ENCODE measurements around the gene CD2AP. TPM values are rescaled to one million over a fixed set of nuclear protein-coding genes. Genes with fewer than 3 reads are reported as not detected.

The CD2AP gene
- total and polyA plus RNA-seq, 3 donors from 2014 or later = 10.4 to 35.7 (median 33.5) TPM

- intact Hi-C loops (cut with DNase I; ENCODE audit: low total_unique reads) = no loop called here
- WGBS, 2 donors = 87 to 88% methylated on average over 7 of the region's 7 CpGs
- TF ChIP-seq CTCF (IDR thresholded peaks at IDR 0.05) (no peak), POLR2A (IDR thresholded peaks at IDR 0.05) (no peak)
These were observed 151.1 kb downstream of the CD2AP start for GRCh38 chr6:47628448-47629272.

DNA sequence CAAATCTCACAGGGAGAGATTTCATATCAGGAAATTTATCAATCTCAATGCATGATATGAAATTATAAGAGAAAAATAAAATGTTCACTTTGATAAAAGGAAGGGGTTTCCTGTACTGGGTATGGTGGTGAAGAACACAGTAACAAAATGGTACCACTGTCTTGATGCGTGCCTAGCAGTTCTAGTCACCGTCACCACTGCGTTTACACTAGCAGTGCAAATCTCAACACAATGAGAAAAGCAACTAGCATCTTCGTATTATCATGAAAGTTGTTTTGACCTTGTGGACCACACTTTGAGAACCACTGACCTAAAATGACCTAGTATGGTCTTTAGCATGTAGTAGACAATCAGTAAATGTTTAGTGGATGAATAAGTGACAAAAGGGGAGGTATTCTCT lies 152.4 kb downstream of the CD2AP start:
- WGBS, 2 donors = 85 to 86% methylated on average over 4 of the region's 4 CpGs
- no peak for TF ChIP-seq POLR2A (IDR thresholded peaks at IDR 0.05)
- no peak for TF ChIP-seq CTCF (IDR thresholded peaks at IDR 0.05)

More at GRCh38 chr6:47628448-47629272, 151.1 kb downstream of the CD2AP start:
- Histone ChIP-seq H3K27me3 (no peaks in the 10 kb centered on the region), H3K27ac (no peak overlapping the region), H3K36me3 (ENCODE audit: low read depth, missing control alignments) (no peaks in the 10 kb centered on the region), H3K4me1 (no peaks in the 10 kb centered on the region), H3K4me3 (no peak overlapping the region), H3K9me3 (no peaks in the 10 kb centered on the region)
- DNase-seq = no peak

GRCh38 chr6:47630587-47630986 lies 153.0 kb downstream of the CD2AP start:
- H3K27me3 ChIP-seq = no peaks in the 10 kb centered on the region
- intact Hi-C loops (cut with DNase I; ENCODE audit: low total_unique reads) = loop anchor here (10.0 kb wide), 1 partner anchor 154 kb away; the partner anchor contains the start of gene OPN5
- H3K4me1 ChIP-seq = peaks cover 7% of the 10 kb centered on the region
- TF ChIP-seq CTCF (IDR thresholded peaks at IDR 0.05) (no peak), POLR2A (IDR thresholded peaks at IDR 0.05) (no peak)
- H3K9me3 ChIP-seq = no peaks in the 10 kb centered on the region
- no peak overlapping the region for H3K27ac ChIP-seq
- H3K36me3 ChIP-seq (ENCODE audit: low read depth, missing control alignments) = no peaks in the 10 kb centered on the region
- H3K4me3 ChIP-seq = no peak overlapping the region
- 47 to 64% methylated on average over 3 of the region's 3 CpGs for WGBS, 2 donors
- no peak for DNase-seq

More for the DNA sequence above, 152.4 kb downstream of the CD2AP start:
- no peaks in the 10 kb centered on the region for H3K27me3 ChIP-seq
- H3K9me3 ChIP-seq = no peaks in the 10 kb centered on the region
- no peak overlapping the region for H3K4me3 ChIP-seq
- H3K36me3 ChIP-seq (ENCODE audit: low read depth, missing control alignments) = no peaks in the 10 kb centered on the region
- no peak for DNase-seq
- intact Hi-C loops (cut with DNase I; ENCODE audit: low total_unique reads) = loop anchor here (10.0 kb wide), 1 partner anchor 155 kb away; the partner anchor contains the start of gene OPN5
- H3K4me1 ChIP-seq = peaks cover 7% of the 10 kb centered on the region
- no peak overlapping the region for H3K27ac ChIP-seq

DNA sequence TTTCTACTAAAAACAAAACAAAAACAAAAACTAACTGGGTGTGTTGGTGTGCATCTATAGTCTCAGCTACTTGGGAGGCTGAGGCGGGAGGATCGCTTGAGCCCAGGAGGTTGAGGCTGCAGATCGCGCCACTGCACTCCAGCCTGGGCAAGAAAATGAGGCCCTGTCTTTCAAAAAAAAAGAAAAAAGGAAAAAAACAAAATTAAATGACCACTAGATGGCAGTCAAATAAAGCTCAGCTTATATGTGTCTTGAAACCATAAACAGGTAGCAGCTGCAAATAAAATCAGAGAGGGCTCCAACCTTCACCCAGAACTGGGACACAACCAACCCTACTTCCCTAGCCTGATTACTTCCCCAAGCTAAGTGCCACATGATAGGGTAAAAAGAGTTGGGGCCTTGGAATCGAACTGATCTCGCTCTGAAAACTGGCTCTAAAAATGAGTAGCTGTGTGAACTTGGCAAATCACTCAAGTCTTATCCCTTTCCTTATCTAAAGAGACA lies 153.7 kb downstream of the CD2AP start:
- H3K27me3 ChIP-seq = no peaks in the 10 kb centered on the region
- no peaks in the 10 kb centered on the region for H3K36me3 ChIP-seq (ENCODE audit: low read depth, missing control alignments)
- no peak overlapping the region for H3K4me3 ChIP-seq
- intact Hi-C loops (cut with DNase I; ENCODE audit: low total_unique reads) = loop anchor here (10.0 kb wide), 1 partner anchor 153 kb away; the partner anchor contains the start of gene OPN5
- TF ChIP-seq CTCF (IDR thresholded peaks at IDR 0.05) = peak; percentile 26 to 78 (median 40)
- TF ChIP-seq POLR2A (IDR thresholded peaks at IDR 0.05) = no peak
- DNase-seq = no peak
- peaks cover 7% of the 10 kb centered on the region for H3K4me1 ChIP-seq
- WGBS, 2 donors = 58 to 70% methylated on average over 6 of the region's 6 CpGs
- no peaks in the 10 kb centered on the region for H3K9me3 ChIP-seq
- H3K27ac ChIP-seq = no peak overlapping the region
